NCI-H748 (cell line): ENCODE results near the gene GIPC3.

ENCODE experiments used
- DNase-seq: peaks from one replicate; lab custom pipeline; 2025; ENCODE audit not compliant: unreplicated experiment; lab: John Stamatoyannopoulos, UW

Gene GIPC3

GRCh38 chr19:3604987-3605343, 19.7 kb downstream of the GIPC3 start:
- no peak for DNase-seq

DNA sequence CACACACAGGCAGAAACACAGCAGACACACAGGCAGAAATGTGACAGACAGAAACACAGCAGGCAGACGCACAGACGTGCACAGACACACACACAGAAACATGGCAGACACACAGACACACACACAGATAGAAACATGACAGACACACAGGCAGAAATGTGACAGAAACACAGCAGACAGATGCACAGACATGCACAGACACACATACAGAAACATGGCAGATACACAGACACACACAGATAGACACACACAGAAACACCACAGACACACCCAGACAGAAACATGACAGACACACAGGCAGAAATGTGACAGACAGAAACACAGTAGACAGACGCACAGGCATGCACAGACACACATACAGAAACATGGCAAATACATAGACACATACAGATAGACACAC, 20.1 kb downstream of the GIPC3 start:
- DNase-seq: no peak

GRCh38 chr19:3605770-3606169, 20.5 kb downstream of the GIPC3 start:
- DNase-seq: no peak

DNA sequence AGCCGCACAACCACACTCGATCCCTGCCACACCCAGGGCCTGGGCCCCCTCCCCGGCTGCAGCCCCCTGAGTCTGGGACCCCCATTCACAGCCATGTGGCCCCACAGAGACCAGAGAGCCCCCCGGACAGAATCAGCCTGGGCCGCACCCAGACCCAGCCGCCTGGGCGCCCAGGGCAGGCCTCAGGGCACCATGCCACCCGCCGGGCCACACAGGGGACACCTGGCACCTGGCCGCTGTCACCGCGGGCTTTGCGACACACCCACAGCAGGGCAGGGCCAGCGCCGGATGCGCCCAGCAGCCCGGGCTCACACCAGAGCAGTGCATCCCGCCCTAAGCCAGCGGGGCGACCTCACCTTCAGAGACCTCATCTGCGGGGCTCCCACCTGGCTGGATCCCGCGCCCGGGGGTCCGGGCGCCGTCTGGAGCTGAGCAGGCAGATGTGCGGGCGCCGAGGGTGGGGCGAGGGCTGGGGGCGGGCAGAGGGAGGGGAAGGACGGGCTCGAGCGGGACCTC, 21.0 kb downstream of the GIPC3 start:
- DNase-seq: peak; percentile 52

DNA sequence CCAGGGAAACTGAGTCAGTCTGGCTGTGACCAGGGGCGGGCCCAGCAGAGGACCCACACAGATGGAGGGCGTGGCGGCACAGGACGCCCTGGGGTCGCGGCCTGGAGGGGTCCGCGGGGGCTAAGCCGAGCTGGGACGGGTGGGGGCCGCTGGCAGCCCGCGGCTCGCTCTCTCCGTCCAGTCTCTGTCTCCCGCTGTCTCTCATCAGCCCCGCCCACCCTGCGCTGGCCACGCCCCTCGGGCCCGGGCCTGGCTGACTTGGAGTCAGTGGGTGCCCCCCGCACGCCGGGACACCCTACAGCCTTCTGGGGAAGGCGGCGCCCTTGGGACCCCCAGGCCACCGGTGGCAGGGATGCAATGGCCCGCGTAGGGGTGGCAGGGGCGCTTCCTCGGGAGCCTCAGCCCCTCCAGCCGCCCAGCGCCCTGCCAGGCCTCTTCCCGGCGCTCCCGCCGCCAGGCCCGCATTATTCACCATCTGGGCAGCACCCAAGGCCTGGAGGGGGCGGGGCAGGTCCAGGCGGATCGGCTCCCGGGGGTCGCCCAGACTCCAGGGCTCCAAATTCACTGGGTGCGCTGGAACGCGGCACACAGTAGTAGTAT, 21.5 kb downstream of the GIPC3 start, which contains the start of gene TBXA2R:
Gene TBXA2R (minus strand): TSS at position 186 of the 600 bp plus-strand sequence. CDS start 6,241 bp downstream, outside the sequence.
- peak; percentile 32 for DNase-seq

DNA sequence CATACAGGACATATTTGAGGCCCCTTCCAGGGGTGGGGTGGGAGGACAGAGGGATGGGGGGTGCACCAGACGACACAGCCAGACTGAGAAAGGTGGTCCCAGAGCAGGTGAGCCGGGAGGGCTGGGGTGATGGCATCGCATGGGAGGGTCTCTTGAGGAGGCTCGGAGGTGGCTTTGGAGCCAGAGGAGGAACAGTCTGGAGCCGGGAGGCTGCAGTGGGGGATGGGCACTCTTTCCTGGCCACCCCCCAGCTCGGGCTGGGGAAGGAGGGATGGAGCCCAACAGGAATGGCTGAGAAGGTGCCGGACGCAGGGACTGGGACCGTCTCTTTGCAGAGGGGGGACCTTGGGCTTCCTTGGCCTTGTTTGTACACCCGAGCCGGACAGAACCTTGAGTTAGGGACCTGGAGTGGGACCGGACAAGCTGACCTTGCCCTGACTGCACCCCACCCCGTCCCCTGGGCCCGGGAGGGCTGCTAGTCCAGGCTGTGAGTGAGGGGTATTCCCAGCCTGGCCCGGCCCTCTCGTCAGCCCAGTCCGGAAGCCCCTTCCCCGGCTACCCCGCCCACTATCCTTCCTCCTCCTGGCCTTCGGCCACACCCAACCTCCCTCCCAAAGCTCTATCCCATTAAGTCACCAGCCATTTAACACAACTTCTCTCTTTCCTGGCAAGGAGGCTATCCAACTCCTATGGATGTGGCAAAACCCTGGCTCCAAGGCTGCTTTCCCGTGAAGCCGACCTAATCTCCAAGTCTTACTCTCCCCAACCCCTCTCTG, 22.2 kb downstream of the GIPC3 start:
- DNase-seq: no peak

DNA sequence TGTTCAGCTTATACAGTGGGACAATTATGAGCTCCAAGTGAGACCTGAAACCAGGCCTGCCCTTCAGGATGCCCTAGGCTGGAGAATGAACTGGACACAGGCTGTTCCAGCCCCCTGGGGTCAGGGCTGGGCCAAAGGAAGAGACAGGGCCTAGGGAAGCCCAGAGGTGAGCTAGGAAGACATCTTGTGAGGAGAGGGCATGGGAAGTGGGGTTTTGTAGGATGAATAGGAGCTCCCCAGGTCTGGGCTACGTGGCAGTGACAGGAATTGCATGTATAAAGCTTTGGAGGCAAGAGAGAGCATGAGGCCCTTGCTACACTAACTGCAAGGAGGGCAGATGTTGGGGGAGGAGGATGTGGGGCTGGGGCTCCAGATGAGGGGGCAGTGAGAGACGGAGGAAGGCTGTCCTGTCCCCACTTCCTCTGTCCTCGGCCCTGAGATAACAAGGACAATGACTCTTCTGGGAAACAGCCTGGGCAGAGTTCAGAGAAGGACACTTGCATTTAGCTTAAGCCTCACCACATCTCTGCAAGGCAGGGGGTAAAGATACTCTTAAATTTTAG, 22.9 kb downstream of the GIPC3 start:
- no peak for DNase-seq

- no peak for DNase-seq
Observed at GRCh38 chr19:3608750-3609322, 23.6 kb downstream of the GIPC3 start.

- DNase-seq: no peak
Observed at GRCh38 chr19:3609779-3610719, 24.8 kb downstream of the GIPC3 start.

- DNase-seq: no peak
Observed at GRCh38 chr19:3610745-3611717, 25.8 kb downstream of the GIPC3 start.

- DNase-seq: no peak
Observed at GRCh38 chr19:3611841-3612240, 26.6 kb downstream of the GIPC3 start.

DNA sequence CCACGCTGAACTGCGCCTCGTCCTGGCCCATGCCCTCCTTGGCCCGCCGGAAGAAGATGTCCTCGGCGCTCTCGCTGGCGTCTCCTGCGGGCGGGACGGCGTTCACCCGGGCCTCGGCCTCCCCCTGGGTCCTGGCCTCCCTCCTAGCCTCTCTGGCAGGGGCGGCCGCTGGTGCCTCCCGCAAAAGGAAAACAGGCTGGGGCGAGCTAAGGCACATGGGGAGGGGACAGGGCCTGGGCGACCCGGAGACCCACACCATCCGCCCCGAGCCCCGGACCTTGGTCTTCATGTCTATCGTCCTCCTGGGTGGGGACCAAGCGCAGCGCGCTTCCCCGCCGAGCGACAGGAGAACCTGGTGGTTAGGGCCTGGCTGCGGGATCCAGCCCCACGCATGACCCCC, 27.1 kb downstream of the GIPC3 start:
- no peak for DNase-seq

DNA sequence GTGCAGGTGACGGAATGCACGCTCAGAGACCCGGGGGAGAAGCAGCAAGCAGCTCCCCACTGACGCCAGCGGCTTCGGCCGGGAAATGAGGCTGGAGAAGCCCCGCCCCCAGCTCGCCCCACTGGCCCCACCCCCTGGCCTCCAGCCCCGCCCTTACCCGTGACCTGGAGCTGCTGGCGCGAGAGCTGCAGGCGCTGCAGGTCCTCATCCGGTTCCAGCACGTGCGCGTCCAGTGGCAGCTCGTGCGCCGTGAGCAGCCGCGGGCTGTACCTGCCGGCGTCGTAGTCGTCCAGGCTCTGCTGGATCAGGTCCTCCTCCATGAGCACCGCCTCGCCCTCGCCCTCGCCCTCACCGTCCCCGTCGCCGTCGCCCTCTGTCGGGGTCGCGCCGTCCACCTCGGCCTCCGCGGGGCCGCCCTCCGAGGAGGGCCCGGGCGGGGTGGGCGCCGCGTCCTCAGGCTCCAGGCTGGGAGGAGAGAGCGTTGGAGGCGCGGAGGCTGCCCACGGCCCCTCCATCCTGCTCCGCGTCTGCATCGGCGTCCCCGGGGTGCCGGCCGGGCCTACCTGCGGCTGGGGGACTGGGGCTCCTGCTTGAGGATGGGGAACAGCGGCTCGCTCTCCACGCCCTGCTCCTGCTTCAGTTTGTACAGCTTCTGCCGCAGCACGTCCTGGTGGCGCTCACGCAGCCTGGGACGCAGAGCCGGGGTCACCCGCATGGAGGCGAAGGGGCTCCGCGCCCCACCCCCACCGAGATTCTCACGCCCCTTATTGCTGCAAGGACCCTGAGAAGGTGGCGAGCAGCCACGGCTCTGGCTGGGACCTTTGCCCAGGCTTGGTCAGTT, 27.8 kb downstream of the GIPC3 start:
- no peak for DNase-seq

- DNase-seq: no peak
Observed at GRCh38 chr19:3613818-3614661, 28.8 kb downstream of the GIPC3 start.

DNA sequence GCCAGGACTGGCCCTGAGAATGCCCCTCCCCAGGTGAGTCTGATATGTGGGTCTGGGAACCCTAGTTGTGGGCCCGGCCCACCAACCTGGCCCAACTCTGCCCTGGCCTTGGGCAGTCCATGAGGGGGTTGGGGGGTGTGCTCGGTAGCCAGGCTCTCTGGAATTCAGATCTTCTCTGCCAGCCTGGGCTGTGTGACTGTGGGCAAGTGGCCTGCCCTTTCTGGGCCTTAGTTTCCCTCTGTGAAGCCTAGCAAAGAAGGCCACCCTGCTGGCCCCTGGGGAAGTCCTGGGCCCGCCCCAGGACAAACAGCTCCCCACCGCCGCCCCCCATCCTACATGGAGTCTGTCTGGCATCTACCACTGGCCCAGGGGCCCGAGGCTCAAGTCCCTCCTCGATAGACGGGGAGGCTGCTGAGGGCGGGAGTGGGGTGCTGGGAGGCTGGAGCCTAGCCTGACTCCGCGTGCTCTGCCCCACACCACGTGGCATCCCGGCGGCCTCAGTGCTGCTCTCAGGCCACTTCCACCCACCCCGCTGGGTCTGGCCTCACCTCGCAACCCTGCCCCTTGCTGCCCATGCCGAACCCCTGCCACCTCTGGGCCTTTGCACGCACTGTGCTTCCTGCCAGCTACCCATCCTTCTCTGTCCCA, 29.7 kb downstream of the GIPC3 start:
- no peak for DNase-seq

DNA sequence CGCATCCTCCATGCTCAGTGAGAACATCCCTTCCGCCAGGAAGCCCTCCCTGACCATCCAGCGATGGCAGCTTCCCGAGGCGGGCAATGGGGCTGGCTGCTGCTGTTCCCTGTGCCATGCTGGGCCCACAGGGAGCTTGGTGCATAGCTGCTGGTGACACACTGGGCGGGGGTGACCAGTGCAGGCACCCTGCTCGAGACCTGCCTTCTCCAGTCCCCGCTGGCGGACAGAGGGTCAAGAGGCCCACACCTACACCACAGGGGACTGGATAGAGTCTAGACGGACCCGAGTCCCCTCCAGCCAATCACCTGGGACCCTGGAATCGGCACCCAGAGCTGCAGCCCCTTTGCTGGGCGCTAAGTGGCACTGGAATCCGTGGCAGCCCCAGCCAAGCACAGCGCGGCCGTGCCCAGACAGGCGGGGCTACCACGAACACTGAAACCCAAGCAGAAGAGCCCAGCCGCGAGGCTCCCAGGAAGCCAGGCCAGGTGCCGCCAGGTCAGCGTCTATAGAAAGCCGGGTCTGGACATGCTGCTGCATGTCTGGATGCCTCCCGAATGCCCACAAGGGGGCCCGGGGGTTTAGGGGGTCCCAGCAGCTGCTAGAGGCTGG, 30.4 kb downstream of the GIPC3 start:
- DNase-seq: no peak

DNA sequence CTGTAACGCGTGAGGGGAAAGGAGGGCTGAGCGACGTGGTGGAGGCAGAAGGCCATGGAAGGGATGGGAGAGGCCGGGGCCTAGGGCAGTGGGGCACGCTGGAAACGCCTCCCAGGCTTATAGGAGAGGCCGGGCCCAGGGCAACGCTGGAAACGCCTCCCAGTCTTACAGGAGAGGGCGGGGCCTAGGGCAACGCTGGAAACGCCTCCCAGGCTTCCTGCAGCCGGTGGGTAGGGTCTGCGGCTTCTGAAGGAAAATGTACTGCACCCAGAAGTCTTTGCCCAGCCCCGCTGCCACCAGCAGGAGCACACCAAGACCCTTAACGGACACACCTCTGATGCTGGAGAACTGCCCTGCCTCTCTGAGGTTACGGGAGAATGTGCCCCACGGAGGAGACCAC, 32.2 kb downstream of the GIPC3 start:
- DNase-seq: no peak
